ENCODE results near the gene NELFB.
A peak's percentile ranks its signal among the peaks of the same experiment; 100 is the strongest.

Gene NELFB

GRCh38 chr9:137266585-137267453 is 11.7 kb downstream of the NELFB start:
- peak overlapping the region; percentile 41 for H3K27ac Mint-ChIP-seq (ENCODE audit: low read depth)
- no peaks in the 10 kb centered on the region for H3K9me3 Mint-ChIP-seq
- H3K4me1 Mint-ChIP-seq = peaks cover 8% of the 10 kb centered on the region
- no peak for DNase-seq (ENCODE audit: low spot score in 2 of 2)
- ATAC-seq (replicated peaks; ENCODE audit: extremely low read depth, poor library complexity, severe bottlenecking) = no peak
- H3K36me3 Mint-ChIP-seq (ENCODE audit: insufficient read depth) = peaks cover 22% of the 10 kb centered on the region
- no peaks in the 10 kb centered on the region for H3K27me3 Mint-ChIP-seq
- H3K4me3 Mint-ChIP-seq = no peak overlapping the region

- Mint-ChIP-seq H3K9me3 (no peaks in the 10 kb centered on the region), H3K4me1 (peaks cover 6% of the 10 kb centered on the region), H3K4me3 (no peak overlapping the region), H3K27ac (ENCODE audit: low read depth) (no peak overlapping the region), H3K27me3 (no peaks in the 10 kb centered on the region), H3K36me3 (ENCODE audit: insufficient read depth) (peaks cover 22% of the 10 kb centered on the region)
- ATAC-seq (replicated peaks; ENCODE audit: extremely low read depth, poor library complexity, severe bottlenecking) (no peak), DNase-seq (ENCODE audit: low spot score in 2 of 2) (no peak)
Observed at GRCh38 chr9:137267933-137268355, 12.8 kb downstream of the NELFB start.

DNA sequence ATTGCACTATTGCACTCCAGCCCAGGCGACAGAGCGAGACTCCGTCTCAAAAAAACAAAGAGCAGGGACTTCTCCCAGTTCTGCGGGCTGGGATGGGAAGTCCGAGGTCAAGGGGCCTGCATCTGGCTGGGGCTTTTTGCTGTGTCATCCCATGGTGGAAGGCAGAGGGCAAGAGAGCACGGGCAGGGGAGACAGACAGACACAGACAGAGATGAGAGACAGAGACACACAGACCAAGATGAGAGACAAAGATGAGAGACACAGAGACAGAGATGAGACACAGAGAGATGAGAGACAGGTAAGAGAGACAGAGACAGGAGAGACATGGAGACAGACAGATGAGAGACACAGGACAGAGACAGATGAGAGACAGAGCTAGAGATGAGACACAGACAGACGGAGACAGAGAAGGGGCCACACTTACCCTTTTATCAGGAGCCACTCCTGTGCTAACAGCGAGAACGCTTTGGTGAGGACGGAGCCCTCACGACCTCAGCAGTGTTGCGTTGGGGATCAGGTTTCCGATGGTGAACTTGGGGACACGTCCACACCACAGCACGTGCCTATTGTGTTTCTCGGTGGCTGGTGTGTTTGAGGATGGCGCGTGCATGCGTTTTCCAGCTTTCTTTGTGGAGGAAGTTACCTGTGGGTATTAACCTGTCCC is 13.5 kb downstream of the NELFB start:
- ATAC-seq (replicated peaks; ENCODE audit: extremely low read depth, poor library complexity, severe bottlenecking) (no peak), DNase-seq (ENCODE audit: low spot score in 2 of 2) (no peak)
- Mint-ChIP-seq H3K9me3 (no peaks in the 10 kb centered on the region), H3K36me3 (ENCODE audit: insufficient read depth) (peaks cover 22% of the 10 kb centered on the region), H3K27me3 (no peaks in the 10 kb centered on the region), H3K27ac (ENCODE audit: low read depth) (no peak overlapping the region), H3K4me3 (no peak overlapping the region), H3K4me1 (peaks cover 6% of the 10 kb centered on the region)

DNA sequence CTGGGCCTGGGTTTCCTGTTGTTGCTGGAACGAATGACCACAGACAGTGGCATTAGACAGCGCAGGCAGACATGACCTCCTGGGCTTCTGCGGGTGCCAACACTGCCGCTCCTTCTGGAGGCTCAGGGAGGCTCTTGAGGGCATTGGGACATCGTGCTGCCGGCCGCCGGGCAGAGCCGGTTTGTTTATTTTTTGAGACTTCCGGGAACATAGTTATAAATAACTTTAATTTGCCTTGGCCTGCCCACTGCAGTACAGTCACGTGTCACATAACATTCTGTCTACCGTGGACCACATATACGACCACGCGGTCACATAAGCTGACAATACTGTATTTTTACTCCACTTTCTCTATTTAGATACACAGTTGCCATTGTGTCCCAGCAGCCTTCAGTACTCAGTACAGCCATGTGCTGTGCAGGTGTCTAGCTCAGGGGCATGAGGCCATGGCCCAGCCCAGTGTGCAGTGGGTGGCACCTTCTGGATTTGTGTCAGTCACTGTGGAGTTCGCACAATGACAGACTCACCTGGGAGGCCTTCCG is 14.2 kb downstream of the NELFB start:
- Mint-ChIP-seq H3K4me3 (no peak overlapping the region), H3K27me3 (no peaks in the 10 kb centered on the region), H3K36me3 (ENCODE audit: insufficient read depth) (peaks cover 18% of the 10 kb centered on the region), H3K4me1 (peaks cover 7% of the 10 kb centered on the region), H3K27ac (ENCODE audit: low read depth) (no peak overlapping the region), H3K9me3 (no peaks in the 10 kb centered on the region)
- ATAC-seq (replicated peaks; ENCODE audit: extremely low read depth, poor library complexity, severe bottlenecking) (no peak), DNase-seq (ENCODE audit: low spot score in 2 of 2) (no peak)

DNA sequence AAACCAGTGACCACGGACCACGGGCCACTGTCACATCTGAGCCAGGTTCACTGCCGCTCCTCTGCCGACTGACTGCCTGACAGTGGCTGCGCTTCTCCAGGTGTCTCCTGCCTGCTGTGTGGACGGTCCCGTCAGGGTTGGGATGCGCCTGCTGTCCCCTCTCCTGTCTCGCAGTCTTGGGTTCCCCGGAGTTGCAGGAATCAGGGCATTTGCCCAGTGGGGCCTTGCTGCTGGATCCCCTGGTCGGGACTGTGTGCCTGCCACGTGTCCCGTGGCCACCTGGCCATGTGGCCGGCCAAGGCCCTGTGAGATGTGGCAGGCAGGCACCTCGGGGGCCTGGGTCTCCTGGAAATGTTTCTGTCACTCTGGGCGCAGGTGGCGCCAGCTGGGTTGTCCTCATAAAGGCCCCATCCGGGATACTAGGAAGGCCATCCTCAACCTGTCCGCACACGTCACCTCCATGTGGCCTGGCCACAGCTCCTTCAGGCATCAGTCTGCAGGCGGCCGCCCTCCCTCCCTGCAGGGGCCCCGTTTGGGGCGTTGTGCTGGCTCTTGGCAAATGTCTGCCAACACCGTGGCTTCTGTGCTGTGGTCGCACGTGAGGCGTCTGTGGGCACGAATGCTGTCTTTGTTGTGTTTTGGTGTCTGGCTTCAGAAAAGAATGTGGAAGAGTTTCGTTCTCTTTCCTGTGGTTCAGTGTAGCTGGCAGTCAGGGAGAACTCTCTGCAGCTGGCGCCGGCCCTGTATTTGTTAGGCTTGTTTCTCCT is 16.0 kb downstream of the NELFB start:
- no peak for DNase-seq (ENCODE audit: low spot score in 2 of 2)

DNA sequence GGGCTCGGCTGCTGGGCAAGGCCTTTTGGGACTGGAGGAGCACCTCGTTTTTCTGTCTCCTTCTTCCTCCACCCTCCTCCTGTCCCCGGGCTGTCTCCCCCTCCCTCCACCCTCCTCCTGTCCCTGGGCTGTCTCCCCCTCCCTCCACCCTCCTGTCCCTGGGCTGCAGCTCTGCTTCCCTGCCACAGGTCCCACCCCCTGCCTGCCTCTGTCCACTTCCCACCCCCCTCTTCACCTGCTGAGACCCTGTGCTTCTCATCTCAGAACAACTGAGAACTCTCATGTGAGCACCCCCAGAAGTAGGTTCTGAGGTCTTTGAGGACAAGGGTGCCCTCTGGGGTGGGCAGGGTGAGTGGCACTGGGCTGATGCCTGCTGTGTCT is 16.6 kb downstream of the NELFB start:
- no peak overlapping the region for H3K27ac Mint-ChIP-seq (ENCODE audit: low read depth)
- ATAC-seq (replicated peaks; ENCODE audit: extremely low read depth, poor library complexity, severe bottlenecking) (no peak), DNase-seq (ENCODE audit: low spot score in 2 of 2) (no peak)
- no peaks in the 10 kb centered on the region for H3K9me3 Mint-ChIP-seq
- H3K36me3 Mint-ChIP-seq (ENCODE audit: insufficient read depth) = peaks cover 16% of the 10 kb centered on the region
- H3K27me3 Mint-ChIP-seq = no peaks in the 10 kb centered on the region
- no peak overlapping the region for H3K4me3 Mint-ChIP-seq
- peaks cover 19% of the 10 kb centered on the region for H3K4me1 Mint-ChIP-seq

More for the DNA sequence above, 16.0 kb downstream of the NELFB start:
- H3K4me3 Mint-ChIP-seq = no peak overlapping the region
- H3K4me1 Mint-ChIP-seq = peaks cover 19% of the 10 kb centered on the region
- no peak overlapping the region for H3K27ac Mint-ChIP-seq (ENCODE audit: low read depth)
- ATAC-seq (replicated peaks; ENCODE audit: extremely low read depth, poor library complexity, severe bottlenecking) = peak; percentile 28
- peaks cover 16% of the 10 kb centered on the region for H3K36me3 Mint-ChIP-seq (ENCODE audit: insufficient read depth)
- H3K9me3 Mint-ChIP-seq = no peaks in the 10 kb centered on the region
- H3K27me3 Mint-ChIP-seq = no peaks in the 10 kb centered on the region

GRCh38 chr9:137272241-137273094 is 17.3 kb downstream of the NELFB start:
- peaks cover 15% of the 10 kb centered on the region for H3K36me3 Mint-ChIP-seq (ENCODE audit: insufficient read depth)
- H3K4me1 Mint-ChIP-seq = peaks cover 22% of the 10 kb centered on the region
- H3K4me3 Mint-ChIP-seq = no peak overlapping the region
- H3K27ac Mint-ChIP-seq (ENCODE audit: low read depth) = no peak overlapping the region
- no peak for ATAC-seq (replicated peaks; ENCODE audit: extremely low read depth, poor library complexity, severe bottlenecking)
- DNase-seq (ENCODE audit: low spot score in 2 of 2) = no peak
- no peaks in the 10 kb centered on the region for H3K27me3 Mint-ChIP-seq
- H3K9me3 Mint-ChIP-seq = no peaks in the 10 kb centered on the region

GRCh38 chr9:137273095-137273490 is 18.0 kb downstream of the NELFB start:
- Mint-ChIP-seq H3K4me1 (peaks cover 25% of the 10 kb centered on the region), H3K27ac (ENCODE audit: low read depth) (no peak overlapping the region), H3K27me3 (no peaks in the 10 kb centered on the region), H3K4me3 (no peak overlapping the region), H3K36me3 (ENCODE audit: insufficient read depth) (peaks cover 13% of the 10 kb centered on the region), H3K9me3 (no peaks in the 10 kb centered on the region)
- DNase-seq (ENCODE audit: low spot score in 2 of 2) = no peak
- no peak for ATAC-seq (replicated peaks; ENCODE audit: extremely low read depth, poor library complexity, severe bottlenecking)

GRCh38 chr9:137273611-137274320 is 18.6 kb downstream of the NELFB start:
- H3K4me3 Mint-ChIP-seq = no peak overlapping the region
- no peaks in the 10 kb centered on the region for H3K9me3 Mint-ChIP-seq
- peaks cover 25% of the 10 kb centered on the region for H3K4me1 Mint-ChIP-seq
- H3K27ac Mint-ChIP-seq (ENCODE audit: low read depth) = no peak overlapping the region
- no peak for ATAC-seq (replicated peaks; ENCODE audit: extremely low read depth, poor library complexity, severe bottlenecking)
- H3K27me3 Mint-ChIP-seq = no peaks in the 10 kb centered on the region
- DNase-seq (ENCODE audit: low spot score in 2 of 2) = no peak
- peaks cover 11% of the 10 kb centered on the region for H3K36me3 Mint-ChIP-seq (ENCODE audit: insufficient read depth)

GRCh38 chr9:137275203-137275587 is 20.1 kb downstream of the NELFB start:
- no peaks in the 10 kb centered on the region for H3K9me3 Mint-ChIP-seq
- H3K27ac Mint-ChIP-seq (ENCODE audit: low read depth) = peak overlapping the region; percentile 77
- no peaks in the 10 kb centered on the region for H3K27me3 Mint-ChIP-seq
- H3K4me3 Mint-ChIP-seq = peak overlapping the region; percentile 5
- DNase-seq (ENCODE audit: low spot score in 2 of 2) (no peak), ATAC-seq (replicated peaks; ENCODE audit: extremely low read depth, poor library complexity, severe bottlenecking) (no peak)
- peaks cover 7% of the 10 kb centered on the region for H3K36me3 Mint-ChIP-seq (ENCODE audit: insufficient read depth)
- H3K4me1 Mint-ChIP-seq = peaks cover 25% of the 10 kb centered on the region

DNA sequence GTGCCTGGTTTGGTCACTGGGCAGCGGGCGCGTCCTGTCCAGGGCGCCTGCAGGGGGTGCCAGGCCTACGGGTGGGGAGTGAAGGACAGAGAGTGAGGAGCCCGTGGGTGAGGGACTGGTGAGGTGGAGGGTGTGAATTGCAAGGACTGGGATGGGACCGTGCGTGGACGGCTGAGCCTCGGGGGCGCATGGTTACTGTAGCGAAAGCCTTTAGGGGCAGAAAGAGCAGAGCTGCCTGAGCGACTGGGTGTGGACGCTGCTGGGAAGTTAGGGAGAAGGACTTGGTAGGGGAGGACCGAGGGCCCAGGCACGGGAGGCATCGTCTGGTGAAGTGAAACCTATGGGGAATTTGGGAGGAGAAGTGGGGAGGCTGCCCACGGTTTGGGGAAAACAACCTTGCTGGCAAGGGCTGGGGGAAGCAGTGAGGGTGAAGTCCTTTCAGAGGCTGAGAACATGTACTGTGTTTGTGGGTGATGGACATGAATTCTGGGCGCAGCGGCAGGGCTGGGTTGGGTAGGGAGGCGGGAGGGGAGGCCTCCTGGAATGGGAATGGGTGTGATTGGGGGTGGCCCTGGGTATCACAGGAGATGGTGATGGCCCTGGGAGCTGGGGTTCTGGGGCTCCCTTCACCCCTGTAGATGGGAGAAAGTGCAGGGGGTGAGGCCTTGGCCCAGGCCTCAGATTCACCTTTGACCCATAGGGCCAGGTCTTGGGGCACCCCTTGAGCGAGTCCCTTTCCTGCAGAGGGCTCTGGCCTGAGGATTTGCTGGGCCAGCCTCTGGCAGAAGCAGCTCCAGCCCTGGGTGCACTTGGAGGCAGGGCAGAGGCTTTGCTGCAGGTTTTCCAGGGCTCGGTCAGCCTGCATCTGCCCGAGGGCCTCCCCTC is 20.7 kb downstream of the NELFB start:
- Mint-ChIP-seq H3K27me3 (no peaks in the 10 kb centered on the region), H3K27ac (ENCODE audit: low read depth) (peak overlapping the region; percentile 77), H3K9me3 (no peaks in the 10 kb centered on the region), H3K4me3 (peak overlapping the region; percentile 5), H3K36me3 (ENCODE audit: insufficient read depth) (peaks cover 7% of the 10 kb centered on the region), H3K4me1 (peaks cover 25% of the 10 kb centered on the region)
- ATAC-seq (replicated peaks; ENCODE audit: extremely low read depth, poor library complexity, severe bottlenecking) (no peak), DNase-seq (ENCODE audit: low spot score in 2 of 2) (no peak)

Data from central memory CD8-positive, alpha-beta T cell (primary cell).